GM12891 (cell line): Measurements from ENCODE around the gene ATP13A4.

Experiments
- POLR2A ChIP-seq: IDR thresholded peaks from 2 replicates; pipeline ENCODE4 v1.6.1; 2011; ENCODE audit warnings: low read depth, low read length, control low read depth
- POLR2AphosphoS5 ChIP-seq: IDR thresholded peaks from 2 replicates; pipeline ENCODE4 v1.6.1; 2011; ENCODE audit warnings: low read depth, low read length, control low read depth
- TAF1 ChIP-seq: IDR thresholded peaks from 2 replicates; pipeline ENCODE4 v1.6.1; 2011; ENCODE audit warnings: low read depth, low read length, control low read depth

DNA sequence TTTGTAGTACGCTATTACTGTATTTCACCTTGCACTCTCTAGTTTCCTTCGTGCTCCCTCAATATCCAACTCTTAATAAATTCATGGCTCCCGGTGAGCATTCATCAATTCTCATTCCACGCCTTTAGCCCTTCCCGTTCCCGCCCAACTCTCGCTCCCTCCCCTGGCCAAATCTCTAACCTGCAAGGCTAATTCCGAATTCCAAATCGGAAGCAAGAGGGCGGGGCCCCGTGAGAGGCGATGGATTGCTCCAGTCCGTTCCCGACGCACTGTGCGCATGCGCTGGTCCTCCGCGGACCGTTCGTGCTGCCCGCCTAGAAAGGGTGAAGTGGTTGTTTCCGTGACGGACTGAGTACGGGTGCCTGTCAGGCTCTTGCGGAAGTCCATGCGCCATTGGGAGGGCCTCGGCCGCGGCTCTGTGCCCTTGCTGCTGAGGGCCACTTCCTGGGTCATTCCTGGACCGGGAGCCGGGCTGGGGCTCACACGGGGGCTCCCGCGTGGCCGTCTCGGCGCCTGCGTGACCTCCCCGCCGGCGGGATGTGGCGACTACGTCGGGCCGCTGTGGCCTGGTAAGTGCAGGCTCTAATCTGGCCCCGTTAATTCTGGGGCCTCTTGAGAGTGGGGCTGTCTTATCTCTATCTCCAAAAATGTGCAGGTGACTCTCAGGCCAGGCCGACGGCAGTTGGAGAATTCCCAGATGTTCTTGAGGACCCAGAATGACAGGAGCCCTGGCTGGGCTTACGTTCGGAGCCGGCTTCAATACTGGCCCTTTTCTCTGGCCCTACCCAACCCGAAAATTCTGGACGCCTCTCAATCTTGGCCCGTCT, 38.4 kb upstream of the ATP13A4 start, which contains the start of gene OPA1:
- TF ChIP-seq POLR2AphosphoS5 = peak; percentile 76
- peak; percentile 68; the same call in 1 of the 2 replicates for TF ChIP-seq POLR2A
- peak; percentile 87 for TF ChIP-seq TAF1
